Fibroblast of villous mesenchyme (primary cell): ENCODE results near the gene SLC12A6. TPM values are rescaled to one million over a fixed set of nuclear protein-coding genes. Genes with fewer than 3 reads are reported as not detected.

Source experiments
- DNase-seq: peaks from one replicate; pipeline ENCODE4 v3.0.0-alpha.2; 2010; ENCODE audit warnings: low read depth
- H3K4me3 ChIP-seq: 2 replicates; pipeline ENCODE4 v1.5.1; 2011; ENCODE audit warnings: low read depth, mild to moderate bottlenecking, low read length
- total RNA-seq: library from RNA; depleted of rRNA; stranded (reverse); fragments of >200 nt; gene quantifications from 2 replicates; pipeline ENCODE4 v1.2.3, GENCODE V29; 2012
- TF ChIP-seq, protein P1 (sequence below): IDR thresholded peaks from 2 replicates; pipeline ENCODE4 v1.5.1; 2012; ENCODE audit warnings: low read depth, mild to moderate bottlenecking, low read length; ENCODE audit not compliant: insufficient read depth

The SLC12A6 gene
- total RNA-seq, 1 donor: 12.5 TPM

DNA sequence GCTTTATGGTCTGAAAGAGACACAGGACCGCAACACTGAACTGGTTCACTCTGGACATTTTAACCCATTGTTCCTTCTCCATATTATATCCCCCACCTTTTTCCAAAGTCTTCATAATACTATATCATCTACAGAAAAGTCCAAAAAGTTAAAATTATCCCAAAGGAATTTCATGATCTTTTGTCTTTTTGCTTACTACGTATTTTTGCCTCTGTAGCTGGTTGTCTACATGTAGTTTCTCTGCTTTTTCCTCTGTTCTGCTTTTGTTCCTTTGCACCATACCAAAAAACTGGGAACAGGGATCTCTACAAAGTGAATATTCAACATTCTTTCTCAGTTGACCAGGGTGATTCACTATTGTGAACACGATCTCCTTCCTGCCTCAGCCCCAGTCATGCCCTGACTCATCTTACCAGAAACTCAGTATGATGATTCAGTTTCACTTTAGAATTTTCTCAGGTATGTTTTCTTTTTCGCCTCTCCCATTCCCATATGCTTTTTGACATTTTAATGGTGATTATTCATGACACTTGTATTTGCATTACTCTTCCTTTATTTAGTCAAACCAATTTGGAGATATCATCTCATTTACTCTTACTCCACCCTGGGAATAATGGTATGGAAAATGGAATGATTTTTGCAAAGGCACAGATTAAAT lies 98.3 kb downstream of the SLC12A6 start:
- peak; percentile 72 for DNase-seq
- peak overlapping the region; percentile 22 for H3K4me3 ChIP-seq
- TF ChIP-seq, protein P1, sequence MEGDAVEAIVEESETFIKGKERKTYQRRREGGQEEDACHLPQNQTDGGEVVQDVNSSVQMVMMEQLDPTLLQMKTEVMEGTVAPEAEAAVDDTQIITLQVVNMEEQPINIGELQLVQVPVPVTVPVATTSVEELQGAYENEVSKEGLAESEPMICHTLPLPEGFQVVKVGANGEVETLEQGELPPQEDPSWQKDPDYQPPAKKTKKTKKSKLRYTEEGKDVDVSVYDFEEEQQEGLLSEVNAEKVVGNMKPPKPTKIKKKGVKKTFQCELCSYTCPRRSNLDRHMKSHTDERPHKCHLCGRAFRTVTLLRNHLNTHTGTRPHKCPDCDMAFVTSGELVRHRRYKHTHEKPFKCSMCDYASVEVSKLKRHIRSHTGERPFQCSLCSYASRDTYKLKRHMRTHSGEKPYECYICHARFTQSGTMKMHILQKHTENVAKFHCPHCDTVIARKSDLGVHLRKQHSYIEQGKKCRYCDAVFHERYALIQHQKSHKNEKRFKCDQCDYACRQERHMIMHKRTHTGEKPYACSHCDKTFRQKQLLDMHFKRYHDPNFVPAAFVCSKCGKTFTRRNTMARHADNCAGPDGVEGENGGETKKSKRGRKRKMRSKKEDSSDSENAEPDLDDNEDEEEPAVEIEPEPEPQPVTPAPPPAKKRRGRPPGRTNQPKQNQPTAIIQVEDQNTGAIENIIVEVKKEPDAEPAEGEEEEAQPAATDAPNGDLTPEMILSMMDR: no peak

DNA sequence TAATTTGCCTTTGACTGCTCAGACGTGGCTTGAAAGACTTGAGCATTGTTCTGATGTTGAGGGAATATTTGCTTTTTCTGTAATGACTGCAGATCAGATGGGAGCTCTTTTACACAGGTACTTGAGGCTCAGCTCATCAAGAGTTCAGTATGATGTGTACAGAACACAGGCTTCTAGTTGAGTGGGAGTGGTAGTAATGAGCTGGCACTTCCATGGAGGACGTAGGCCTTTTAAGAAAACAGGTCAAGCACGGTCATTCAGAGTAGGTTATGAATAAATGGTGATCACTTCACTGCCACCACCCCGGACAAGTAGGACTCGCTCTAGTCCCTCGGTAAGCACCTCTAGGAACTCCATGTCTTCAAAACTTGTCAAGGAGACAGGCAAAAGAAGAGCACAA lies 104.0 kb downstream of the SLC12A6 start:
- no peak overlapping the region for H3K4me3 ChIP-seq
- TF ChIP-seq, protein P1: no peak
- no peak for DNase-seq

DNA sequence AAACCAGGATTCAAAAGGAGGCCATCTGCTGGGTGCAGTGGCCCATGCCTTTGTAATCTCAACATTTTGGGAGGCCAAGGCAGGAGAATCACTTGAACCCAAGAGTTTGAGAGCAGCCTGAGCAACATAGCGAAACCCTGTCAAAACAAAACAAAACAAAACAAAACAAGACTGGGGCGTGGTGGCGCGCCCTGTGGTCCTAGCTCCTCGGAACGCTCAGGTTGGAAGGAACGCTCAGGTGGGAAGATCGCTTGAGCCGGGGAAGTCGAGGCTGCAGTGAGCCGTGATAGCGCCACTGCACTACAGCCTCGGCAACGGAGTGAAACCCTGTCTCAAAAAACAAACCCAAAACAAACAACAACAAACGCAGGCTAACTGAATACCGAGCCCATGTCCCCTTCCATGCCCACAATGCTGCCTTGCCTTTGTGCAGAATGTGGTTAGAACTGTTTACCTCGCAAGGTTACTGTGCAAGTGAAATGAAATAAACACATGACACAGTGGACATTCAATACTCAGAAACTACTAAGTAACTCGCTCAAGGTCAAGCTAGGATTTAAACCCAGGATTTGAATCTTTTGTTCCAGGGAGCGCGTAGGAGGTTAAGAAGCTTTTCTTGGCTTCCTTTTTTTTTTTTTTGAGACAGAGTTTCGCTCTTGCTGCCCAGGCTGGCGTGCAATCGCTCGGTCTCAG lies 113.5 kb downstream of the SLC12A6 start:
- peak; percentile 20 for DNase-seq
- TF ChIP-seq, protein P1: no peak
- peak overlapping the region; percentile 100 for H3K4me3 ChIP-seq

DNA sequence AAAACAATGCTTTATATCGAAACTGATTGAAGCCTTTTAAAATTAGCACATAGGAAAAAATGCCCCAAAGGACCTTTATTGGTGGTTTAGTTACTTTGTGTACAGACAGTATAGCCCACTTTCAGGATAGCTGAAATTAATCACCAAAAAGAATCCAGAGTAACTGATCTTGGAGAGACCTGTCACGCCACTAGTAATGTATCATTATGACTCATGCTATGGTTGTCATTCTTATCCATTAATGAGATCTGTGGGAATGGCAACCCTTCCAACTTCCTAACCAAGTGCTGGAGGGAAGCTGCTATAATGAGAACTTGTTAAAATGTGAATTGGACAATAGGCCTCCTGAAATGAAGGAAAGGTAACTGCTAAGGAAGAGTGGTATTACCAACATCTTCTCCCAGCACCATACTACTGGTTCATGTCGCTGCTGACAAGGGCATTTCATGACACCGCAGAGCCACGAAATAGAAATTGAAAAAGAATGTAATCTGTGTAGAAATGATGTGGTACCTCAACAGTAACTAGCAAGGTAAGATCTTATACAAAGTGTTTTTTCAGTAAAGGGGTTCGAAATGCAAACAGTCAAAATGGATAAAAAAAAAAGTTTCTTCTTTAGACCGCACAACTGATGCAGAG lies 119.9 kb downstream of the SLC12A6 start:
- TF ChIP-seq, protein P1: no peak
- no peak for DNase-seq
- no peak overlapping the region for H3K4me3 ChIP-seq

DNA sequence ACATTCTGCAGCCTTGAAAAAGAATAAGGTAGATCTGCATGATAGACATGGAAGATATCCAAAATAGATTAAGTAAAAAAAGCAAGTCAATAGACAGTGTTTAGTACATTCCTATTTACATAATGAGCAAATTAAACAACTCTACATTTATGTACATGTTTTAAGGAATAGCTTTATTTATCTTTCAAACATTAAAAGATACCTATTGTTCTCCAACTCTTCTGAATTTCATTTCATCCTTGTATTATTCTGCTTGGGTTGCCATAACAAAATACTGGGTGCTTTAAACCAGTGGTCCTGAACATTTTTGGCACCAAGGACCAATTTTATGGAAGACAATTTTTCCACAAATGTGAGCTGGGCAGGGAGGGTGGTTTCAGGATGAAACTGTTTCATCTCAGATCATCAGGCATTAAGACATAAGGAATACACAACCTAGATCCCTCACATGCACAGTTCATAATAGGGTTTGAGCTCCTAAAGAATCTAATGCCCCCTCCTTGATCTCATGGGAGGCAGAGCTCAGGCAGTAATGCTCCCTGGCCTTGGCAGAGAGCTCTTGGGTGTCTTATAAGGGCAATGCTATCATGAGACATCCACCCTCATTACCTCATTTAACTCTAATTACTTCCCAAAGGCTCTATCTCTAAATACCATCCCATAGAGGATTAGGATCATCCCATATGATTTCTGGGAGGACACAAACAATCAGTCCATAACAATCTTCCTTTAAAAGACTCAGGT lies 120.9 kb downstream of the SLC12A6 start:
- DNase-seq: no peak
- no peak overlapping the region for H3K4me3 ChIP-seq
- TF ChIP-seq, protein P1: no peak

DNA sequence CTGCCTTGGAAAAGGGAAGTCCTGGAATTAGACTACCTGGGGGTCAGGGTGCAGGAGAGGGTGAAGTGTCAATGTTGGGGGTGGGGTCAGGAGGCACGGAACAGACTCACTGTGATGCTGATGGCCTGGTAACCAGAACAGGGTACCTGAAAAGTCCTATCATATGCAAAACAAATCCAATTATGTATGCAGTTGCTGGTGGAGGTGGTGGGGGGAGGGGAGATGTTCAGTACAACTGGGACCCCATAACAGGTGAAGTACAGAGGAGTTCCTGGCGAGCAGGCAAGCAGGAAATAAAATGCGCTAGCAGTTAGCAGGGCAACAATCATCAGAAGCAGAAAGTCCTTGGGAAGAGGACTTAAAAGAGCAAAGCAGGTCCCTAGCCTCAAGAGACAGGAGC lies 123.4 kb downstream of the SLC12A6 start:
- TF ChIP-seq, protein P1: no peak
- no peak overlapping the region for H3K4me3 ChIP-seq
- no peak for DNase-seq
